Skeletal muscle tissue (tissue), 4 donors: ENCODE measurements around the gene LILRA5. TPM values are rescaled to one million over a fixed set of nuclear protein-coding genes. Genes with fewer than 3 reads are reported as not detected.
"Not testable (repeated sequence)": the region's sequence is repeated elsewhere in the genome, so short reads cannot be mapped to it uniquely, and the experiment has no call there.

Experiments used
- H3K27ac ChIP-seq: one replicate; pipeline ENCODE4 v1.7.0; 2013; ENCODE audit warnings: mild to moderate bottlenecking, low read depth, low read length, inconsistent platforms
- H3K27me3 ChIP-seq, 3 donors: one replicate each; pipeline ENCODE4 v1.7.0; 2013; ENCODE audit warnings: low read length in 3 of 3; ENCODE audit not compliant: control insufficient read depth in 3 of 3, insufficient read depth in 3 of 3
- H3K36me3 ChIP-seq, 3 donors: one replicate each; pipeline ENCODE4 v1.7.0; 2013; ENCODE audit warnings: low read length in 3 of 3; ENCODE audit not compliant: control insufficient read depth in 3 of 3, insufficient read depth in 3 of 3
- H3K4me1 ChIP-seq, 3 donors: one replicate each; pipeline ENCODE4 v1.7.0; 2013; ENCODE audit warnings: low read length in 3 of 3, mild to moderate bottlenecking in 3 of 3; ENCODE audit not compliant: control insufficient read depth in 3 of 3, insufficient read depth in 3 of 3
- H3K4me3 ChIP-seq, 3 donors: one replicate each; pipeline ENCODE4 v1.7.0; 2013; ENCODE audit warnings: low read length in 3 of 3
- H3K9ac ChIP-seq, 3 donors: one replicate each; pipeline ENCODE4 v1.7.0; 2013; ENCODE audit warnings: low read length in 3 of 3, mild to moderate bottlenecking in 3 of 3, moderate library complexity in 2 of 3, low read depth in 1 of 3
- H3K9me3 ChIP-seq, 3 donors: one replicate each; pipeline ENCODE4 v1.7.0; 2013; ENCODE audit warnings: low read length in 3 of 3; ENCODE audit not compliant: control insufficient read depth in 3 of 3
- total RNA-seq: library from RNA; depleted of rRNA; stranded (reverse); fragments of >200 nt; gene quantifications from one replicate; pipeline ENCODE4 v1.2.3, GENCODE V29; 2014
- donor health status: Osteomylitis.

Gene LILRA5
- total RNA-seq, 1 donor from 2014 or later: 2.6 TPM

- Histone ChIP-seq H3K27ac (no peak overlapping the region), H3K4me1 (no peaks in the 10 kb centered on the region), H3K4me3 (no peak overlapping the region), H3K27me3 (peaks cover 0 to 13% (median 4%) of the 10 kb centered on the region in 3 donors), H3K36me3 (no peaks in the 10 kb centered on the region), H3K9ac (no peak overlapping the region), H3K9me3 (no peaks in the 10 kb centered on the region)
These were observed 22.2 kb upstream of the LILRA5 start for GRCh38 chr19:54335164-54335563.

- Histone ChIP-seq H3K36me3 (no peaks in the 10 kb centered on the region), H3K4me1 (no peaks in the 10 kb centered on the region), H3K27ac (no peak overlapping the region), H3K4me3 (no peak overlapping the region), H3K9me3 (no peaks in the 10 kb centered on the region), H3K27me3 (peaks cover 0 to 4% (median 4%) of the 10 kb centered on the region in 3 donors), H3K9ac (no peak overlapping the region)
These were observed 20.8 kb upstream of the LILRA5 start for GRCh38 chr19:54333586-54334298.

GRCh38 chr19:54332149-54332548 is 19.2 kb upstream of the LILRA5 start:
- peaks cover 0 to 4% (median 3%) of the 10 kb centered on the region in 3 donors for H3K27me3 ChIP-seq
- H3K36me3 ChIP-seq: no peaks in the 10 kb centered on the region
- no peaks in the 10 kb centered on the region for H3K4me1 ChIP-seq
- no peak overlapping the region for H3K27ac ChIP-seq
- no peak overlapping the region for H3K4me3 ChIP-seq
- no peaks in the 10 kb centered on the region for H3K9me3 ChIP-seq
- H3K9ac ChIP-seq: no peak overlapping the region

DNA sequence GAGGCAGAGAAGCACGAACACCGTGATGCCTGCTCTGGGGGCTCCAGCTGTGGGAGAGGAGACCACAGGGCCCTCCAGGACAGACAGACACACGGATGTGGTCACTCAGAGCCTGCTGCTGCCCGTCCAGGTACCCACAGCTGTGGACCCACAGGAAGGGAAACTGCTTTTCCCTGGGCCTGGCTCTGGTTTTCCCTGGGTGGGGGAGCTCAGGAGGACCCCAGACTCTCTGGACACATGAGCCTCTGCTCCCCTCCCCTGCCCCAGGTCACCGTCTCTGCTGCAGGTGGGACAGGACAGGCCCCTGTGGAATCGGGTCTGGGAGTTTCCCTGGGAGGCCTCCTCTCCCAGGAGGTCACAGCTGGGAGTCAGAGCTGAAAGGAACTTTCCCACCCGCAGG is 18.7 kb upstream of the LILRA5 start:
- H3K9ac ChIP-seq: no peak overlapping the region
- H3K27me3 ChIP-seq: peaks cover 0 to 4% (median 3%) of the 10 kb centered on the region in 3 donors
- no peak overlapping the region for H3K27ac ChIP-seq
- no peak overlapping the region for H3K4me3 ChIP-seq
- no peaks in the 10 kb centered on the region for H3K9me3 ChIP-seq
- no peaks in the 10 kb centered on the region for H3K4me1 ChIP-seq
- H3K36me3 ChIP-seq: no peaks in the 10 kb centered on the region

GRCh38 chr19:54329476-54330165 is 16.7 kb upstream of the LILRA5 start:
- Histone ChIP-seq H3K4me1 (no peaks in the 10 kb centered on the region), H3K9me3 (no peaks in the 10 kb centered on the region), H3K4me3 (no peak overlapping the region), H3K9ac (no peak overlapping the region), H3K36me3 (no peaks in the 10 kb centered on the region), H3K27ac (no peak overlapping the region), H3K27me3 (peaks cover 0 to 4% (median 0%) of the 10 kb centered on the region in 3 donors)

- not testable (repeated sequence) for H3K9me3 ChIP-seq, H3K4me3 ChIP-seq, H3K4me1 ChIP-seq, H3K9ac ChIP-seq, H3K27me3 ChIP-seq, H3K36me3 ChIP-seq, H3K27ac ChIP-seq
These were observed 15.8 kb upstream of the LILRA5 start for GRCh38 chr19:54328781-54329180.

GRCh38 chr19:54325631-54326030 is 12.7 kb upstream of the LILRA5 start:
- no peak overlapping the region for H3K4me3 ChIP-seq
- no peaks in the 10 kb centered on the region for H3K27me3 ChIP-seq
- no peaks in the 10 kb centered on the region for H3K4me1 ChIP-seq
- no peak overlapping the region for H3K9ac ChIP-seq
- no peaks in the 10 kb centered on the region for H3K9me3 ChIP-seq
- no peaks in the 10 kb centered on the region for H3K36me3 ChIP-seq
- H3K27ac ChIP-seq: no peak overlapping the region

- no peaks in the 10 kb centered on the region for H3K9me3 ChIP-seq
- no peak overlapping the region for H3K9ac ChIP-seq
- H3K27ac ChIP-seq: no peak overlapping the region
- no peaks in the 10 kb centered on the region for H3K27me3 ChIP-seq
- H3K4me1 ChIP-seq: no peaks in the 10 kb centered on the region
- H3K36me3 ChIP-seq: no peaks in the 10 kb centered on the region
- H3K4me3 ChIP-seq: no peak overlapping the region
These were observed 12.2 kb upstream of the LILRA5 start for GRCh38 chr19:54325194-54325621.

DNA sequence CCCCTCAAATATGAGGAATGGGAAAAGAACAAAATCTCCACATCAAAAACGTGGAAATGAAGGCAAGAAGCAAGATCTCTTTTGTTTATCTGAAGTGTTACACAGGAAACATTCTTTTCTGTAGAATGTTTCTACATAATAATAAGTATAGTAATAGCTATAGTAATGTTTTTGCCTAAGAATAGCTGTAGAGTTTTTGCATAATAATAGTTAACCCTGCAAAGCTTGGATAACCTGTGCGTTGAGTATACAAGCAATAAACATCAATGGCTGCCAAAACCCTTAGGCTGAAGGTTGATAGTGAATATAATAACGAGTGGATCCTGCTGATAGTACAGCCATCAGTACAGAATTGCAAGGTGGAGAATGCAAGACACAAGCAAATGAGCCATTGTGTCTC is 11.1 kb upstream of the LILRA5 start:
- H3K9me3 ChIP-seq: no peaks in the 10 kb centered on the region
- no peaks in the 10 kb centered on the region for H3K27me3 ChIP-seq
- H3K27ac ChIP-seq: no peak overlapping the region
- no peaks in the 10 kb centered on the region for H3K36me3 ChIP-seq
- no peaks in the 10 kb centered on the region for H3K4me1 ChIP-seq
- no peak overlapping the region for H3K9ac ChIP-seq
- H3K4me3 ChIP-seq: no peak overlapping the region

DNA sequence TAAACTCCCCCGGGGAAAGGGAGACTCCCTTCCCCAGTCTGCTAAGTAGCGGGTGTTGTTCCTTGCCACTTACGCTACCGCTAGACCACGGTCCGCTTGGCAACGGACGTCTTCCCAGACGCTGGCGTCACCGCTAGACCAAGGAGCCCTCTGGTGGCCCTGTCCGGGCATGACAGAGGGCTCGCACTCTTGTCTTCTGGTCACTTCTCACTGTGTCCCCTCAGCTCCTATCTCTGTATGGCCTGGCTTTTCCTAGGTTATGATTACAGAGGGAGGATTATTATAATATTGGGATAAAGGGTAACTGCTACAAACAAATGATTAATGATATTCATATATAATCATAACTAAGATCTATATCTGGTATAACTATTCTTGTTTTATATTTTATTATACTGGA is 10.0 kb upstream of the LILRA5 start:
- H3K27ac ChIP-seq, H3K27me3 ChIP-seq, H3K4me3 ChIP-seq, H3K4me1 ChIP-seq, H3K36me3 ChIP-seq, H3K9me3 ChIP-seq, H3K9ac ChIP-seq: not testable (repeated sequence)
